Activated T-cell treated with anti-CD3 and anti-CD28 coated beads, Interleukin-2, amount 50 U/mL, for 48 hours (primary cell): ENCODE measurements around the gene SMIM10L2A.
"Not testable (repeated sequence)": the region's sequence is repeated elsewhere in the genome, so short reads cannot be mapped to it uniquely, and the experiment has no call there.

Experiments used
- DNase-seq, 2 experiments: peaks; one replicate each; pipeline ENCODE4 v3.0.0-alpha.2; 2020

SMIM10L2A gene

DNA sequence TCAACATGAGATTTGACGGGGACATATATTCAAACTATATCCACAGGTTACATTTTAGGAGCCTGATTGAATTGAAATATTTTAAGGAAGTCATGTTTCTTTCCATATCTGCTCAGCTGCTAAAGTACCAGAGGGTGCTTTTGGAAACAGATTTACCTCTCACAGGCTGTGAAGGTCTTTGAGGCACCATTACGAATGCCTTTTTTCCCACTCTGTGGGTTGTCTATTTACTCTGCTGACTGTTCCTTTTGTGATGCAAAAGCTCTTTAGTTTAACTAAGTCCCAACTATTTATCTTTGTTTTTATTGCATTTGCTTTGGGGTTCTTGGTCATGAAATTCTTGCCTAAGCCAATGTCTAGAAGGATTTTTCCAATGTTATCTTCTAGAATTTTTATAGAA lies 40.0 kb downstream of the SMIM10L2A start:
- DNase-seq, result not testable (repeated sequence)

DNA sequence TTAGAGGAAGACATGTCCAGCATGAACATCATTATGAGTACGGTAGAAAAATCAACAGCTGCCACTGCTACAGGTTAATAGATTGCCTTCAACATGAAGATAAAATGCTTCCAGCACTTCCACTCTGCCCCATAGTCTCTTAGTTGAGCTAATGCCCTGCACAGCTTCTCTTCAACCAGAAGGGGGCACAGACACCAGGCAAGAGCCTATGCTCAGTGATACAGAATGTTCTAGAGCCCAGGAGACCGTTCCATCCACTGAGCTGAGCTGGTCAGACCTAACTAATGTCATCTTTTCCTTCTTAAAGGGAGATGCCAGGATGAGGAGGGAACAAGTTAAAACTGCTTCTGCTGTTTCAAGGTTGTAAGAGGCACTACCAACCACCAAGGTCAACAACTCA lies 42.2 kb downstream of the SMIM10L2A start:
- no peak for DNase-seq

DNA sequence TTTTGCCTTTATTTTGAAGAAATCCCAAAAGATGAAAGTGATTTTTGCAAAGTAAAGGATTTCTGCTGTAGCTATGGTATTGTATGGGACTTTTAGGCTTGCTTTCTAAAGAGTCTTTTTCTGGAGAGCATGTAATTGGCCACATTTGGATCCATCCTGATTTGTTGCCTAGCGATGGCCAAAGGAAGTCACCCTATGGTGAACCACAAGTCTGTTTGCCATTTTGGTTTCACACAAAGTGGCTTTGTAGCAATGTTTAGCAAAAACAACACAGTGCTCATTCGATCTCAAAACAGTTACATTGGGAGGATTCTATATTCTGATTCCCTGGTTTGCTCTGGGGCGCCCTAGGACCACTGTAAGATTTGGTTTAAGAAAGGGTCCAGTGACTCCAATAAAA lies 54.6 kb downstream of the SMIM10L2A start:
- no peak for DNase-seq

DNA sequence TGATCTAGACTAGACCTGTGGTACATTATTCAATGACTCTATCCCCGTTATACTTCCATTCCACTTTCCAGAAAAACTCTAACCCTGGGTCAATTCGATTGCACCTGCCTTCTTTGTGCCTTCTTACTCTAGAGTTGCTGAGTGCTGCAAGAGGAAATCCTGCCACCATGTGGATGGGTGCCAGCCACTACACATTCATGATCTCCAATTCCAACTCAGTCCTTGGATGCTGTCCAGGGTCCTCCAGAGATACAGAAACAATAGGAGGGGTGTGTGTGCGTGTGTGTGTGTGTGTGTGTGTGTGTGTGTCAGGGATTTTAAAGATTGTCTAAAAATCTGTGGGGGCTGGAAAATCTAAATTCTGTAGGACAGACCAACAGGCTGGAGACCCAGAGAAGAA lies 55.8 kb downstream of the SMIM10L2A start:
- DNase-seq, result peak; percentile 39 to 40
